Measurements from ENCODE around the gene PTPRT.

DNA sequence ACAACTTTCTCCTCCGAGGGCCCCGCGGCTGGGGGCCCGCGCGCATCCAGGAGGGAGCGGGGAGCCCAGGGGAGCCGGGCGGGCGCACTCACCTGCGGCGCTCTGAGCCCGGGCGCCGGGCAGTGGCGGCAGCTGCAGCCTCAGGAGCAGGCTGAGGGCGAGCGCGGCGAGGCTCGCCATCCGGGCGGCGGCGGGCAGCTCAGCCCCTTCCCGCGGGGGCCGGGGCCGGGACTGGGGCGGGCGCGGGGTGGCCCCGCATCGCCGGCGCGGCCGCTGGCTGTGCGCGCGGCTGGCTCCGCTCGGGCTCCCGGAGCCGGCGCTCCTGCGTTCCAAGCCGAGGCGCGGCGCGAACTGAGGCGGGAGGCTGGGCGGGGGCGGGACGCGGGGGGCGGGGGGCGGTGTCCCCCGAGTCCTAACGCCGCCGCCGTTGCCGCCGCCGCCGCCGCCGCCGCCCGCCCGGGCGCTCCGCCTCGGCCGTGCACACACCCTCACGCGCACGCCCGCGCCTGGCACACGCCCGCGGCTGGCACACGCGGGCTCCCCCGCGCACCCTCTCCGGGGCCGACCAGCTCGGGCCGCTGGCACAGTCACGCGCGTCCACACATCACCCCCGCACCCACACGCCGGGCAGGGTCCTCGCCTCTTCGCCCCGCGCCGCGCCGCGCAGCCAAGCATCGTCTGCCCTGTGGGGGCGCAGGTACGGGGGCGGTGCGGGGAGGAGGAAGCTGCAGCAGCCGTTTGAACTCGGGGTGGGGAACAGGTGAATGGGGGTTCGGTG is at the start of gene PTPRT:
- TF ChIP-seq EZH2phosphoT487 (IDR thresholded peaks at IDR 0.05; ENCODE audit: borderline replicate concordance) (no peak), FOSL1 (IDR thresholded peaks at IDR 0.05; ENCODE audit: low read depth) (no peak), EZH2 (IDR thresholded peaks at IDR 0.05) (no peak), TCF7L2 (IDR thresholded peaks at IDR 0.05; ENCODE audit: borderline replicate concordance, extremely low read depth, insufficient read depth, insufficient read length) (no peak), EGR1 (IDR thresholded peaks at IDR 0.05; ENCODE audit: low read depth) (no peak), SRF (IDR thresholded peaks at IDR 0.05; ENCODE audit: low read depth) (no peak)
- TF ChIP-seq, protein P1, sequence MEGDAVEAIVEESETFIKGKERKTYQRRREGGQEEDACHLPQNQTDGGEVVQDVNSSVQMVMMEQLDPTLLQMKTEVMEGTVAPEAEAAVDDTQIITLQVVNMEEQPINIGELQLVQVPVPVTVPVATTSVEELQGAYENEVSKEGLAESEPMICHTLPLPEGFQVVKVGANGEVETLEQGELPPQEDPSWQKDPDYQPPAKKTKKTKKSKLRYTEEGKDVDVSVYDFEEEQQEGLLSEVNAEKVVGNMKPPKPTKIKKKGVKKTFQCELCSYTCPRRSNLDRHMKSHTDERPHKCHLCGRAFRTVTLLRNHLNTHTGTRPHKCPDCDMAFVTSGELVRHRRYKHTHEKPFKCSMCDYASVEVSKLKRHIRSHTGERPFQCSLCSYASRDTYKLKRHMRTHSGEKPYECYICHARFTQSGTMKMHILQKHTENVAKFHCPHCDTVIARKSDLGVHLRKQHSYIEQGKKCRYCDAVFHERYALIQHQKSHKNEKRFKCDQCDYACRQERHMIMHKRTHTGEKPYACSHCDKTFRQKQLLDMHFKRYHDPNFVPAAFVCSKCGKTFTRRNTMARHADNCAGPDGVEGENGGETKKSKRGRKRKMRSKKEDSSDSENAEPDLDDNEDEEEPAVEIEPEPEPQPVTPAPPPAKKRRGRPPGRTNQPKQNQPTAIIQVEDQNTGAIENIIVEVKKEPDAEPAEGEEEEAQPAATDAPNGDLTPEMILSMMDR (IDR thresholded peaks at IDR 0.05 in 2 of 3, conservative IDR thresholded peaks at IDR 0.05 in 1 of 3; ENCODE audit: borderline replicate concordance in 1 of 3, insufficient read depth in 1 of 3, low read depth in 2 of 3, low read length in 2 of 3), result no peak

Measured in HCT116 (cell line).